Measurements from ENCODE around the gene ESYT3.

The ESYT3 gene

GRCh38 chr3:138394686-138395085 lies 39.7 kb upstream of the ESYT3 start:
- no peak for TF ChIP-seq CTCF (IDR thresholded peaks at IDR 0.05; ENCODE audit: low read depth, low read length)

GRCh38 chr3:138395865-138396751 lies 38.3 kb upstream of the ESYT3 start:
- no peak for TF ChIP-seq CTCF (IDR thresholded peaks at IDR 0.05; ENCODE audit: low read depth, low read length)
- no peak for DNase-seq (ENCODE audit: extremely low read depth, low read depth)

More at GRCh38 chr3:138394686-138395085, 39.7 kb upstream of the ESYT3 start:
- no peak for DNase-seq (ENCODE audit: extremely low read depth, low read depth)

- no peak for DNase-seq (ENCODE audit: extremely low read depth, low read depth)
- no peak for TF ChIP-seq CTCF (IDR thresholded peaks at IDR 0.05; ENCODE audit: low read depth, low read length)
These were observed 37.5 kb upstream of the ESYT3 start for GRCh38 chr3:138396752-138397410.

GRCh38 chr3:138397983-138398382 lies 36.4 kb upstream of the ESYT3 start:
- no peak for DNase-seq (ENCODE audit: extremely low read depth, low read depth)
- TF ChIP-seq CTCF (IDR thresholded peaks at IDR 0.05; ENCODE audit: low read depth, low read length) = no peak

- TF ChIP-seq CTCF (IDR thresholded peaks at IDR 0.05; ENCODE audit: low read depth, low read length) = no peak
- no peak for DNase-seq (ENCODE audit: extremely low read depth, low read depth)
These were observed 35.4 kb upstream of the ESYT3 start for GRCh38 chr3:138398791-138399575.

- TF ChIP-seq CTCF (IDR thresholded peaks at IDR 0.05; ENCODE audit: low read depth, low read length) = no peak
- DNase-seq (ENCODE audit: extremely low read depth, low read depth) = no peak
These were observed 34.6 kb upstream of the ESYT3 start for GRCh38 chr3:138399766-138400165.
